ENCODE data around the gene FBXO47.

- no peak for TF ChIP-seq POLR2AphosphoS5 (IDR thresholded peaks at IDR 0.05; ENCODE audit: insufficient read depth in 1 of 2, low read depth in 1 of 2)
- TF ChIP-seq, protein P1, sequence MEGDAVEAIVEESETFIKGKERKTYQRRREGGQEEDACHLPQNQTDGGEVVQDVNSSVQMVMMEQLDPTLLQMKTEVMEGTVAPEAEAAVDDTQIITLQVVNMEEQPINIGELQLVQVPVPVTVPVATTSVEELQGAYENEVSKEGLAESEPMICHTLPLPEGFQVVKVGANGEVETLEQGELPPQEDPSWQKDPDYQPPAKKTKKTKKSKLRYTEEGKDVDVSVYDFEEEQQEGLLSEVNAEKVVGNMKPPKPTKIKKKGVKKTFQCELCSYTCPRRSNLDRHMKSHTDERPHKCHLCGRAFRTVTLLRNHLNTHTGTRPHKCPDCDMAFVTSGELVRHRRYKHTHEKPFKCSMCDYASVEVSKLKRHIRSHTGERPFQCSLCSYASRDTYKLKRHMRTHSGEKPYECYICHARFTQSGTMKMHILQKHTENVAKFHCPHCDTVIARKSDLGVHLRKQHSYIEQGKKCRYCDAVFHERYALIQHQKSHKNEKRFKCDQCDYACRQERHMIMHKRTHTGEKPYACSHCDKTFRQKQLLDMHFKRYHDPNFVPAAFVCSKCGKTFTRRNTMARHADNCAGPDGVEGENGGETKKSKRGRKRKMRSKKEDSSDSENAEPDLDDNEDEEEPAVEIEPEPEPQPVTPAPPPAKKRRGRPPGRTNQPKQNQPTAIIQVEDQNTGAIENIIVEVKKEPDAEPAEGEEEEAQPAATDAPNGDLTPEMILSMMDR (IDR thresholded peaks at IDR 0.05), result no peak
These were observed 74.6 kb downstream of the FBXO47 start for GRCh38 chr17:38892620-38893019.
